ENCODE measurements around the gene C12orf43.

Gene C12orf43

GRCh38 chr12:120999191-121000120 lies 16.8 kb downstream of the C12orf43 start:
- DNase-seq (ENCODE audit: low spot score): no peak

GRCh38 chr12:120998435-120998834 lies 17.9 kb downstream of the C12orf43 start:
- no peak for DNase-seq (ENCODE audit: low spot score)

- DNase-seq (ENCODE audit: low spot score): no peak
Observed at GRCh38 chr12:120997448-120997847, 18.8 kb downstream of the C12orf43 start.

- no peak for DNase-seq (ENCODE audit: low spot score)
Observed at GRCh38 chr12:120996133-120996746, 20.0 kb downstream of the C12orf43 start.

- no peak for DNase-seq (ENCODE audit: low spot score)
Observed at GRCh38 chr12:120994589-120995337, 21.5 kb downstream of the C12orf43 start.

GRCh38 chr12:120994059-120994458 lies 22.2 kb downstream of the C12orf43 start:
- DNase-seq (ENCODE audit: low spot score): no peak

GRCh38 chr12:120993496-120993895 lies 22.8 kb downstream of the C12orf43 start:
- DNase-seq (ENCODE audit: low spot score): no peak

- no peak for DNase-seq (ENCODE audit: low spot score)
Observed at GRCh38 chr12:120992989-120993388, 23.3 kb downstream of the C12orf43 start.

- DNase-seq (ENCODE audit: low spot score): no peak
Observed at GRCh38 chr12:120991965-120992364, 24.3 kb downstream of the C12orf43 start.

- DNase-seq (ENCODE audit: low spot score): no peak
Observed at GRCh38 chr12:120990487-120991055, 25.7 kb downstream of the C12orf43 start.

- DNase-seq (ENCODE audit: low spot score): no peak
Observed at GRCh38 chr12:120989687-120990086, 26.6 kb downstream of the C12orf43 start.

GRCh38 chr12:120988658-120989057 lies 27.6 kb downstream of the C12orf43 start:
- no peak for DNase-seq (ENCODE audit: low spot score)

GRCh38 chr12:120988234-120988633 lies 28.1 kb downstream of the C12orf43 start:
- DNase-seq (ENCODE audit: low spot score): no peak

- no peak for DNase-seq (ENCODE audit: low spot score)
Observed at GRCh38 chr12:120984351-120984898, 31.9 kb downstream of the C12orf43 start.

- DNase-seq (ENCODE audit: low spot score): no peak
Observed at GRCh38 chr12:120983759-120984158, 32.5 kb downstream of the C12orf43 start.

GRCh38 chr12:120982659-120983058 lies 33.6 kb downstream of the C12orf43 start:
- no peak for DNase-seq (ENCODE audit: low spot score)

GRCh38 chr12:120981407-120981941 lies 34.8 kb downstream of the C12orf43 start:
- no peak for DNase-seq (ENCODE audit: low spot score)

GRCh38 chr12:120980800-120981368 lies 35.4 kb downstream of the C12orf43 start:
- no peak for DNase-seq (ENCODE audit: low spot score)

- DNase-seq (ENCODE audit: low spot score): no peak
Observed at GRCh38 chr12:120979862-120980696, 36.2 kb downstream of the C12orf43 start.

- no peak for DNase-seq (ENCODE audit: low spot score)
Observed at GRCh38 chr12:120979220-120979861, 36.9 kb downstream of the C12orf43 start.

Data from CD4-positive, alpha-beta T cell treated with Interleukin-2 at 100 ng/mL for 4 hours (primary cell).